GM12878 (cell line): Measurements from ENCODE around the gene LST1.
A peak's percentile ranks its signal among the peaks of the same experiment; 100 is the strongest.

Experiments used
- FOS ChIP-seq: IDR thresholded peaks from 3 replicates; pipeline ENCODE4 v1.6.1; 2011; ENCODE audit warnings: borderline replicate concordance; ENCODE audit not compliant: insufficient read length; ENCODE audit errors: extremely low read depth
- FOXK2 ChIP-seq: fragments of 450-650 bp; IDR thresholded peaks from 2 replicates; pipeline ENCODE4 v1.6.1; 2017; ENCODE audit warnings: mild to moderate bottlenecking, moderate library complexity
- MXI1 ChIP-seq: fragments of 150-350 bp; IDR thresholded peaks from 2 replicates; pipeline ENCODE4 v1.6.1; 2011; ENCODE audit warnings: low read depth, mild to moderate bottlenecking, inconsistent platforms, low read length, improper control_type of control experiment
- POLR2A ChIP-seq: IDR thresholded peaks from 2 replicates; pipeline ENCODE4 v1.6.1; 2011; ENCODE audit warnings: low read depth, mild to moderate bottlenecking, low read length
- SUZ12 ChIP-seq: fragments of 200-600 bp; sonication (generic); IDR thresholded peaks from one replicate; pipeline ENCODE4 v1.6.1; 2018; ENCODE audit warnings: antibody characterized with exemption, mild to moderate bottlenecking; ENCODE audit not compliant: unreplicated experiment
- TCF7 ChIP-seq: IDR thresholded peaks from 2 replicates; pipeline ENCODE4 v1.6.1; 2014; ENCODE audit warnings: antibody characterized with exemption, borderline replicate concordance
- YY1 ChIP-seq: IDR thresholded peaks from 2 replicates; pipeline ENCODE4 v1.6.1; 2011; ENCODE audit warnings: low read depth, mild to moderate bottlenecking, low read length
- ZNF274 ChIP-seq: IDR thresholded peaks from one replicate; pipeline ENCODE4 v1.8.0; 2011; ENCODE audit not compliant: insufficient read length, insufficient read depth
- TF ChIP-seq, protein P1 (sequence below), 3 experiments: IDR thresholded peaks in 2 of 3; conservative IDR thresholded peaks in 1 of 3; 2 replicates each; pipeline ENCODE4 v1.5.1; 2011; ENCODE audit warnings: low read depth in 3 of 3, low read length in 3 of 3, mild to moderate bottlenecking in 3 of 3, control low read depth in 2 of 3, moderate library complexity in 2 of 3, inconsistent platforms in 1 of 3, mixed read lengths in 1 of 3; ENCODE audit not compliant: control insufficient read depth in 2 of 3, insufficient read depth in 1 of 3; ENCODE audit errors: extremely low read depth in 1 of 3

DNA sequence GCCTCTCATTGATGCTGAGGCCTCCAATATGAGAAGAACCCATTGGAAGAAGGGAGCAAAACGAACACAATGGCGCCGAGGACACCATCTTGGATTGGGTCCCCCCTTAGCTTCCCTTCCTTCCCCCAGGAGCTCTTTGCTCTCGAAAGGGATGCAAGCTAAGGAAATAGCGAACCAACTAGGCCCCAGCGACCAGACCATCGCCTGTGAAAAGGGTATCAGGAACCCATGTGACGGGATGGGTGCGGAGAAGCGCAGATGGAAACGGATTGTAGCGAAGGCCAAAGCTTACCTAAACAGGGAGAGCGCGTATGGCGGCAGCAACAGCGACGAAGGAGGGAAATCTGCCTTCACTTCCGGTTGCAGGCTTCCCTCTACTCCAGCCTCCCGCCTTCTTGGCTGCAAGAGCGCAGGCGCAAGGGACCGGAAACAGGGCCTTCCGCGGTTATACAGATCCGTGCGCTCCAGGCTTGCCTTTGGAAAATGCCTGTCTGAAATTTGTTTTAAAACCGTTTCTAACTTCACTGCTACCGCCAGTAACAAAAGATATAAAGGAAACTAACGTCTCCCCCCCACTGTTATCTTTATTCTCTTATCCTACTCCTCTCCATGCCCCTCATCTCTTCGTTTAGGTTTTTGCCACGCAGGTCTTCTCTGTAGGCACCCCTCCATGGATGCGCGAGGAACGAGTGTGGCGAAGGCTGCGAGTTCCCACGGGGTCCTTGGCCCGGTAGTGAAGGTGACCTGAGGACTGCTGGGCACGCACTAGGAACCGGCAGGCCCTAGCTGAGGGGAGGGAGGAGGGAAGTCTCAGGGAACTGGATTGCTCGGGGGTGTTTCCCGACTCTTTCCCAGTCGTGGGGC, 44.2 kb upstream of the LST1 start, which contains the start of gene DDX39B:
- no peak for TF ChIP-seq TCF7
- TF ChIP-seq YY1: peak; percentile 95
- peak; percentile 55 for TF ChIP-seq MXI1
- TF ChIP-seq, protein P1, sequence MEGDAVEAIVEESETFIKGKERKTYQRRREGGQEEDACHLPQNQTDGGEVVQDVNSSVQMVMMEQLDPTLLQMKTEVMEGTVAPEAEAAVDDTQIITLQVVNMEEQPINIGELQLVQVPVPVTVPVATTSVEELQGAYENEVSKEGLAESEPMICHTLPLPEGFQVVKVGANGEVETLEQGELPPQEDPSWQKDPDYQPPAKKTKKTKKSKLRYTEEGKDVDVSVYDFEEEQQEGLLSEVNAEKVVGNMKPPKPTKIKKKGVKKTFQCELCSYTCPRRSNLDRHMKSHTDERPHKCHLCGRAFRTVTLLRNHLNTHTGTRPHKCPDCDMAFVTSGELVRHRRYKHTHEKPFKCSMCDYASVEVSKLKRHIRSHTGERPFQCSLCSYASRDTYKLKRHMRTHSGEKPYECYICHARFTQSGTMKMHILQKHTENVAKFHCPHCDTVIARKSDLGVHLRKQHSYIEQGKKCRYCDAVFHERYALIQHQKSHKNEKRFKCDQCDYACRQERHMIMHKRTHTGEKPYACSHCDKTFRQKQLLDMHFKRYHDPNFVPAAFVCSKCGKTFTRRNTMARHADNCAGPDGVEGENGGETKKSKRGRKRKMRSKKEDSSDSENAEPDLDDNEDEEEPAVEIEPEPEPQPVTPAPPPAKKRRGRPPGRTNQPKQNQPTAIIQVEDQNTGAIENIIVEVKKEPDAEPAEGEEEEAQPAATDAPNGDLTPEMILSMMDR (IDR thresholded peaks at IDR 0.05 in 2 of 3, conservative IDR thresholded peaks at IDR 0.05 in 1 of 3; ENCODE audit: control insufficient read depth in 2 of 3, extremely low read depth in 1 of 3, insufficient read depth in 1 of 3, low read depth in 3 of 3, low read length in 3 of 3): no peak
- TF ChIP-seq POLR2A: peak; percentile 96
- TF ChIP-seq FOXK2: peak; percentile 77
- TF ChIP-seq ZNF274: no peak
- no peak for TF ChIP-seq SUZ12
- no peak for TF ChIP-seq FOS
